GM23338 (cell line): ENCODE measurements around the gene MICA.

Source experiments
- CTCF ChIP-seq, 2 experiments: fragments of 200-600 bp in 1 of 2; sonication (generic) in 1 of 2; conservative IDR thresholded peaks; 2 replicates each; pipeline versions ENCODE4 v1.5.1 to v1.6.1; 2016 to 2017; ENCODE audit warnings: antibody characterized with exemption in 2 of 2, low read depth in 2 of 2, mild to moderate bottlenecking in 2 of 2, moderate library complexity in 1 of 2
- EZH2 ChIP-seq: fragments of 200-600 bp; sonication (generic); IDR thresholded peaks from one replicate; pipeline ENCODE4 v1.8.0; 2017; ENCODE audit warnings: antibody characterized with exemption, mild to moderate bottlenecking, low read depth; ENCODE audit not compliant: unreplicated experiment
- REST ChIP-seq: IDR thresholded peaks from one replicate; pipeline ENCODE4 v1.6.1; 2018; ENCODE audit warnings: antibody characterized with exemption; ENCODE audit not compliant: unreplicated experiment

GRCh38 chr6:31365864-31366263 lies 37.5 kb upstream of the MICA start:
- TF ChIP-seq REST (no peak), CTCF (conservative IDR thresholded peaks at IDR 0.05; ENCODE audit: low read depth in 2 of 2) (no peak), EZH2 (no peak)
